T-helper 9 cell (primary cell): ENCODE measurements around the gene ING1.
"Not testable (repeated sequence)": the region's sequence is repeated elsewhere in the genome, so short reads cannot be mapped to it uniquely, and the experiment has no call there.

Experiments
- DNase-seq: peaks from one replicate; pipeline ENCODE4 v3.0.0-alpha.2; 2020

Gene ING1

GRCh38 chr13:110696776-110697175, 16.7 kb upstream of the ING1 start:
- no peak for DNase-seq

DNA sequence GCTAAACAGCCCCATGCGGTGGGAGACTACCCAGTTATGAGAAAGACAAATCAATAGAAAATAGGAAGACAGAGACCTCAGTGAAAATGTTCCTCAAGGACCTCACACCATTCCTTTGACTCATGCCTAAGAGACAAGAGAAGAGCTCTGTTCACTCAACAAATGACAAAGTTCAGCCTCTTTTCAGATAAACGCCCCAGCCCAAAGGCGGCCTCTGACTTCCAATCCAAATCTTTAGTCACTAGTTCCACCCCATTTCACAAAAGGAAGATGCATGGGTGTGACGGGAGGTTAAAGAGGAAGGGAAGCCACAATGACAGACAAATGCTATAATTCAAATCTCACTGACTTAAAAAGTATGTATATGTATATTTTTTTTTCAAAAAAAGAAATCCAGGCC, 15.7 kb upstream of the ING1 start:
- no peak for DNase-seq

DNA sequence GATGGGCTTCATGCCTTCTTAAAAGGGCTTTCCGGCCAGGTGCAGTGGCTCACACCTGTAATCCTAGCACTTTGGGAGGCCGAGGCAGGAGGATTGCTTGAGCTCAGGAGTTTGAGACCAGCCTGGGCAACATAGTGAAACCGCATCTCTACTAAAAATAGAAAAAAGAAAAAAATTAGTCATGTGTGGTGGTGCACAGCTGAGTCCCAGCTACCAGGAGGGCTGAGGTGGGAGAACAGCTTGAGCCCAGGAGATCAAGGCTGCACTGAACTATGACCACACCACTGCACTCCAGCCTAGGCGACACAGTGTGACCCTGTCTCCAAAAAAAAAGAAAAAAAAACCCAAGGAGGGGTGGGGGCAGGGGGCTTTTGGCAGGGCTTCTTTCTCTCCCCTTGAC, 14.8 kb upstream of the ING1 start:
- no peak for DNase-seq

DNA sequence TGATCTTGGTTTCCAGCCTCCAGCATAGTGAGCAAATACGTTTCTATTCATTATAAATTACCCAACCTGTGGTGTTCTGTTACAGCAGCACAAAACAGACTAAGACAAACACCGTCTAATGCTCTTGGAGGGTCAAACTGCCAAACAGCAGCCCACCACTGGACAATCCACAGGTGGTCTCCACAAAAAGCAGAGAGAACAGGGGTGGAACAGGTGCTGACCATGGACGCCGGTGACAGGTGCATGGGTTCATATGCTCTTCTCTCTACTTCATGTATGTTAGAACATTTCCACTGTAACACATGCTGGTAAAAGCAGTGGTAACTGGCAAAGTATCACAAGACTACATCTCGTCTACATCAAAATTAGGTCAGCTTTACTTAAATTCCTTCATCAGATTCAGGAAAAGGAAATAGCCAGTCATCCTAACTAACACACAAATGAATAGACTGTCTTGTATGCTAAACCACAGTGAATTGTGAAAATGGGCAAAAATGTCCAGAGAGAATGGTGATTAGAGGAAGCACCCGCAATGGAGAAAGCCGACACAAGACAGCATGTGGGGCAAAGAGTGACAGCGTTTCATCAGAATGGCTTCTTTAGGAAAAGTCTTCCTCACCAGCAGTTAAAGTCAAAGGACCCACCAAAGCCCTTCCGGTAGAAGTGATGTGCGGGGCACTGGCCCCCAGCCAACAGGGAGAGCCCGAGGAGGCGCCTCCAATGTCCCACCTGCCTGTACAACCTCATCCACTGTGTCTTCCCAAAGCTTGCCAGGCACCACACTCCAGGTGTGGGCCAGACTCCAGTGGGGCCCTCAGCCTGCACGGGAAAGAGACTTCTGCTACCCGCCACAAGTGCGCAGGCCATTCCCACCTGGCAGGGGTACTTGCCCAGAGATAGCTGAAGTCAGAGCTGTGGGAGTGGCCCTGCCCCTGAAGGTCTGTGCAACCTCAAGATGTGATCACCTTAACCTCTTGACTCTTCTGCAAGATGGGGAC, 14.1 kb upstream of the ING1 start:
- no peak for DNase-seq

- no peak for DNase-seq
These were observed 13.3 kb upstream of the ING1 start for GRCh38 chr13:110700186-110700585.

DNA sequence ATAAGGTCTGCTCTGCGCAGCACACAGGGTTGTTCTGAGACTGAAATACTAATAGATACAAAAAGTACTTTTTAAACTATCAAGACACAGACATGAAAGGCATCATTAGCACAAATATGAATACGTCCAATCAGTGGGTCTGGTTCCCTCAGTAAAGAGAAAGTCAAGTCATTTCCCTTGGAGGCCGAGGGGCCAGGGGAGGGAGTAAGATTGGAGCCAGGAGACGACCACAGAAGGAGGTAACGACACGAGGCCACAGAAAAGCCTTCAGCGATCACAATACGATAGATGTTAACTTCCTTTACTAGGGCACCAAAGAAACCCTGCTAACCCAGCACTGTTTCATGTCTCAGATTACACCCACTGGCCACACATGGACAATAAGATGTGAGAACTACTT, 12.9 kb upstream of the ING1 start:
- DNase-seq, result no peak

DNA sequence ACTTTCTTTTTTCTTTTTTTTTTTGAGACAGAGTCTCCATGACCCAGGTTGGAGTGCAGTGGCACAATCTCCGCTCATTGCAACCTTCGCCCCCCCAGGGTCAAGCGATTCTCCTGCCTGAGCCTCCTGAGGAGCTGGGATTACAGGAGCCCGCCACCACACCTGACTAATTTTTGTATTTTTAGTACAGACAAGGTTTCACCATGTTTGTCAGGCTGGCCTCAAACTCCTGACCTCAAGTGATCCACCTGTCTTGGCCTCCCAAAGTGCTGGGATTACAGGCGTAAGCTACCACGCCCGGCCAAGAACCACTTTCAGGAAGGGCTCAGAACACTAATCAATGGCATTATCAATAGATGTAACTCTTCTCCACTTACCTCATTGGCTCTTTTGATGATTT, 12.4 kb upstream of the ING1 start:
- DNase-seq, result not testable (repeated sequence)

DNA sequence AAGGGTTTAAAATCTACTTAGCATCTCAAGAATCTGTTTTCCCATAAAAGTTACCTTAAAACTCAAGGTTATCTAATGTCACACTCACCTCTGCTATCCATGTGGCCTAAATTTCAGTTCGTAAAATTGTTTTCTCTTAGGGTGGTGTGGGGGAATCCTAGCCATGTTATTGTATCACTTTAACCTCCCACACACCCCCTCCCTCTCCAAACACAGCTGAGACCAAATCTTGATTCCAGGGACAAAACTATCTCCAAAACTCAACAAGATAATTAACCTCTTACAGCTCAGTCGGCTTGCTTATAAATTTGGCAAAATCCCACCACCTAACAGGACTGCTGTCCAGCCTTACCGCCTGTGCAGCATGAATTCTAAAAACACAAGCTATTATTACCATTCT, 11.4 kb upstream of the ING1 start:
- DNase-seq, result no peak

GRCh38 chr13:110702591-110703526, 10.6 kb upstream of the ING1 start:
- DNase-seq, result no peak

- DNase-seq, result no peak
These were observed 8.1 kb upstream of the ING1 start for GRCh38 chr13:110705356-110705825.

- DNase-seq, result peak; percentile 93
These were observed 7.5 kb upstream of the ING1 start, which contains the start of gene CARS2 for GRCh38 chr13:110705826-110706569. CARS2 (minus strand) TSS chr13:110706116; CDS start chr13:110706093, 23 bp downstream.

DNA sequence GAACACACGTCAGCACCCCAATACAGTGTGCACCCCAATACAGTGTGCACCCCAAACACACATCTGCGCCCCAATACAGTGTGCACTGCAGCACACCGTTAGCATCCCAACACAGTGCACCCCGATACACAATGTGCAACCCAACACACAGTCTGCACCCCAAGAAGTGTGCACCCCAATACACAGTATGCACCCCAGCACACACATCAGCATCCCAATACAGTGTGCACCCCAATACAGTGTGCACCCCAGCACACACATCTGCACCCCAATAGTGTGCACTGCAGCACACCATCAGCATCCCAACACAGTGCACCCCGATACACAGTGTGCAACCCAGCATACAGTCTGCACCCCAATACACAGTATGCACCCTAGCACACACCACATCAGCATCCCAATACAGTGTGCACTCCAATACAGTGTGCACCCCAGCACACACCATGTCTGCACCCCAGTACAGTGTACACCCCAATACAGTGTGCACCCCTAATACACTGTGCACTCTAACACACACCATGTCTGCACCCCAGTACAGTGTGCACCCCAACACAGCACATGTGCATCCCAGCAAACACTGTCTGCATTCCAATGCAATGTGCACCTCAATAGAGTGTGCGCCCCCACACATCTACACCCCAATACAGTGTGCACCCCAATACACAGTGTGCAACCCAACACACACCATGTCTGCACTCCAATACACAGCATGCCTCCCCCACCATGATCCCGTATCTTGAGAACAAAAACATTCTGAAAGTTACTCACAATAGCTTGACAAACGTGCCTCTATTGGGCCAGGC, 6.7 kb upstream of the ING1 start:
- DNase-seq, result no peak

DNA sequence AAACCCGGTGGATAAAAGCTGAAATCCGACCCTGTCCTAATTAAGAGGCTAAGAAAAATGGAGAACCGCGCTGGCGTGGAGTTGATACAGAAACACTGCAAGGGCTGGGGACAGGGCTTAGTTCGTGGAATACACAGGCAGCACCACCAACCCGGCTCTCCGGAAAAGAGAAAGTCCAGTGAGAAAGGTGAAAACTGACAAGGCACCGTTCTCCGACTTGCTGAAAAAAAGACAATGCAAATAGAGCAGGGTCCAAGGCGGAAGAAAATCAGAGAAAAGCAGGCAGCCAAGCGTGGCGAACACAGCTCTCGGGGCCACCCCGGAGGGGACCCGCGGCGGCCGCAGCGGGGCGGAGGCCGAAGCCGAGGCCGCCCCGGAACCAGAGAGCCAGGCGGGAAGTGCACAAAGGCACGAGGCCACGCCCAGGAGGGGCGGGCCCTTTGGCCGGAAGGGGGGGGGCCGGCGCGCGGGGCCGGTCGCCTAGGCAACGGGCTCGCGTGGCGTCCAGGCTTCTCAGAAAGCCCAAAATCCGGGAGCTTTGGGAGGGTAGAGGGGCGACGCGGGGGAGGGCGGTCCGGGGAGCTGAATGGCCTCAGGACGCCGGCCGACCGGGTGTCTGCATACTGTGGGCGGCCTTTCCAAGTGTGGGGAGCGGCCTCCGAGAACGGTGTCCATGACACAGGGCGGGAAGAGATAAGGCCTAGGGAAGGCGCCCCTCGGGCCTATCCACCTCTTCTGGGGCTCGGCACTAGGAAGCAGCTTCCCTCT, 1.2 kb upstream of the ING1 start:
- peak; percentile 85 for DNase-seq

DNA sequence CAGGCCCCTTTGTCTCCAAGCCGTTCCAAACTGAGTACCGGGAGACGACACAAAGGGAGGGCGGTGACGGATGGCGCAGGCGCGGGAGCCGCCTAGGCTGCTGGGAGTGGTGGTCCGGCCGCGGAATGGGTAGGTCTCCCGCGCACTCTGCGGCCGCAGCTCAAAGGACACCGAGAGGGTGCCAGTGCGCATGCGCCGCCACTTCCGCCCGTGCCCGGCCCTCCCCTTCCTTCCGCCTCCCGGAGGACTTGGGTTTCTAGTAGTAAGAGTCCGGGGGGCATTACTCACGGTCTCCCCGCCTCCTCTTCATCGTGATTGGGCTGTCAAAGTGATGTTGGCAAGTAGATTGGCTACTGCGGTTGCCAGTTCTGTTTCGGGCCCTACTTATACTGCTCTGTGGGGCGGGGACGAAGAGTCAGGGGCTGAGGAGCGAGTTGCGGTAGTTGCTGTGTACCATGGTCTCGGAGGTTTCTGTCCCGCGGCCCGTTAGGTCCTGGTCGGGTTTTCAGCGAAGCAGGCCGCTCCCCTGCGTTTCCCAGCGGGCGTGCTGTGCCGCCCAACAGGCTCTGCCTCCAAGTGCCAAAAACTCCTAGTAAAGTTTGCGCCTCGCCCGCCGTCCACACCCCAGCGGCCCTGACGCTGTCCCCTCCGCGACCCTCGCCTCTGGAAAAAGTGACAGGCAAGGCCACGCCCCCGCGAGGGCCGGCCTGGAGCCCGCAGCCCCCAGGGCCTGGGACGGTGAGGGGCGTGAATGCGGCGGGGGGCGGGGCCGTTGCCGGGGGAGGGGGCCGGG, 455 bp upstream of the ING1 start:
- peak; percentile 97 for DNase-seq

- peak; percentile 63 for DNase-seq
These were observed 689 bp downstream of the ING1 start for GRCh38 chr13:110713981-110714796.

- peak; percentile 41 for DNase-seq
These were observed 1.4 kb downstream of the ING1 start for GRCh38 chr13:110714797-110715394.

DNA sequence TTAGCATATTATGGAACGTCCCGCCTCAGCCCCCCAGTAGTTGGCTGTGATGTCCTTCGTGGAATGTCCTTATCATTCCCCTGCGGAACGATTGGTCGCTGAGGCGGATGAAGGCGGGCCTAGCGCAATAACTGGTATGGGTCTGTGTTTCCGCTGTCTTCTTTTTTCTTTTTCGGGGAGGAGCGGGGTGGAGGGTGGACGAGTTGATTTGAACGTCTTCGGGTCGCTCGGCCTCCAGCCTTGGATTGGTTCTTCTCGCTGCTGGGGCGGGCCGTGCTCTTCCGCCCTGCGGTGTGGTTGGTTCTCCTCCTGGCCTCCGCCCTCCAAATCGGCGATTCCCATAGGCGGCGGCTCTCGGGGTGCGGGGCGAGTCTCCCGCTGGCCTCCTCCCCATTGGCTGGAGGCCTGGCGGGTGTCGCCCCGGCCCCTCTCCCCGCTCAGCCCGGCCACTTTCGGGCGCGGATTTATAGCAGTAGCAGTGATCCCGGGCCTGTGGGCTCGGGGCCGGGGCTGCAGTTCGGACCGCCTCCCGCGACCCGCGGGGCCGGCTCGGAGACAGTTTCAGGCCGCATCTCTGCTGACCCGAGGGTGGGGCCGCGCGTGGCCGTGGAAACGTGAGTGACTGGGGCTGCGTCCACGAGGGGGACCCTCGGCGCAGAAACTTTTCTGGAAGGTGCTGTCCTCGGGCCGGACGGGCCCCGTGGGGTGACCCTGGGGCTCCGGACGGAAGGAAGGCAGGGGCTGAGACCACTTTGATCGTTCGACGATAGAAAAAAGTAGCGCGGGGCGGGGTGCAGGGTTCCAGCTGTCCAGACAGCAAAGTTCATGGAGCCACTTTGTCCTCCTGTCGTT, 2.1 kb downstream of the ING1 start:
- DNase-seq, result peak; percentile 91

GRCh38 chr13:110716247-110716515, 2.7 kb downstream of the ING1 start:
- DNase-seq, result no peak
